GM18873 (cell line): Measurements from ENCODE around the gene SIK3.

Source experiments
- ATAC-seq: cut with Tn5 transposase; IDR thresholded peaks from one replicate; pipeline ENCODE4 v1.9.1; 2021; ENCODE audit warnings: mild to moderate bottlenecking, moderate library complexity, moderate number of reproducible peaks; ENCODE audit not compliant: unreplicated experiment, low FRiP score

SIK3 gene

DNA sequence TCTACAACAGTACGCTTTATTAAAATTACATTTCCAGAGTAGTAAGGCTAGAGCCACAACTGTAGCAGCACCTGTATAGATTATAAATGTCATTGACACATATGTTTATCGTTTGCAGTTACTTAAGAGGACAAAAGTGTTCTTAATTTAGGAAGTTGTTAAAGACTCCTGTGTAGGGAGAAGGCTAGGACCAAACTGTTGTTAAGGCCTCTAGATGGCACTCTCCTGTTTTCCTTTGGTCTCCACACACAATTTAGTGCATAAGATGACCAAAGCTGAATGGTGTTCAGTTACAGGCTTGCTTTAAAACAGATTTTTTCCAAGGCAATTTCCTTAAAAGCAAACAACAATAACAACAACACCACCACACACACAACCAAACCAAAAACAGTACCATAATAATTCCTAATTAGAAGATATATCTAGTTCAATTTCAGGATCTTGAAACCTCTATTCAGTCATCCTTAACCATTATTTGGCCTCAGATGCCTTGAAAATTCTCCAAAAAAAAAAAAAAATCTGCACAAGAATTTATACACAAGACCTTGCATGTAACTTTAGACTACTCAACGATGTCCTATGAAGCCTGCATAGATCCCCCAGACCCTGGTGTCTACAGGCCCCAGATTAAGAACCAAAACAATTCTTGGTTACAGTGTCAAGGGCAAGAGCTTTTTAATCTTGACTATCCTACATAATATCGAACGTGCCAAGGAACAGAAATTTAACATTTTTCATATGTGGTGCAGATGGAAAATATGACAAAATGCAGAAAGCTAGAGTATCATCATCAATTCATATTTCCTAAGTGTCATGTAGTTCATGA is 218.2 kb downstream of the SIK3 start:
- no peak for ATAC-seq

DNA sequence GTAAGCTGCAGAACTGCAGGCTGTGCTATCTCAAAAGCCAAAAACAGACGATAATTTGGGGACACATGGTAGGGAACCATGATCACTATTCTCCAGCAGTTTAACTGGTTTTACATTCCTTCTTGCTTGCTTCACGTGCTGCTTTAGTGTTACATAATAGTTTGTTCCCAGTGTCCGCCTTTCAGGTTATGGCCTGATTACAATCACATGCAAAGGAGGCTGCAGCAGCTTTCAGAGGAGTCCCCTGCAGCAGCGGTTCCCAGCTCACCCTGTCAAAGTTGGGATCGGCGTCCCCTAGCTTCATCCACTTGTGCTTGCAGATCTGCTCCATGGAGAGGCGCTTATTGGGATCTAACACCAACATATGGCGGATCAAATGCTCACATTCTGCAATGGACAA is 221.6 kb downstream of the SIK3 start:
- no peak for ATAC-seq

DNA sequence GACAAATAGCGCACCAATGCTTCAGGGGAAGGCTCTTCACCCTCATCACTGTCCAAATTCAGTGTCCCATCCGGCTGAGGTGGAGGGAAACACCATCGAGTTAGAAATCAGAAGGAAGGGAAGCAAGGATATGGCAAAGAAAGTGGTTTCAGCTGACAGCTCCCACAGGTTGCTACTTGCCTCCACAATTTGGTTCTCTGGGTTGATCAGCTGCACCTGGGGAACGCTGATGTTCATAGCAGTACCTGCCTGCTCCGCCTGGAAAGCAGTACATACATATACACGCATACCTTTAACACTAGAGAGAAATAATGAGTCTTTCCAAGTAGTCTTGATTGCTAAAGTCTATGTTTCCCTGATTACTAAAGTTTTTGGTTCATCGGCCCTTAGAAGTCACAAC is 223.0 kb downstream of the SIK3 start:
- no peak for ATAC-seq

DNA sequence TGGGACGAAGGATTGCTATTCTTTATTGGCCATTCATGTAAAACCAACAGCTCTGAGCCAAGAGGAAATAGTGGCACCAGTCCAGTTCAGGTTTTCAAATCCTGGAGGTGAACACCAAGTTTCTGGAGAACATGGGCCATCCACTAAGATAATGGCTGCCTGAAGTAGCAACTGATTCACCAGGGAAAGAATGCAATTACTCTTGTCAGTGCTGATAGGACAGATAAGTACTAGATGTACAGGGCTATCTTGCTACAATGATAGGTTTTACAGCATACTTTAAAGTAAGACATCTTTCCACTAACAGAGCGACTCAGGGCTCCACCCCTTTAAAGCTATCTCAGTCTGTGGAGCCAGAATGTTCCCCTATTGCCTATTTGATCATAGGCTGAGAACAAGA is 224.0 kb downstream of the SIK3 start:
- no peak for ATAC-seq

- ATAC-seq = no peak
Observed at GRCh38 chr11:116873381-116873780, 224.8 kb downstream of the SIK3 start.

DNA sequence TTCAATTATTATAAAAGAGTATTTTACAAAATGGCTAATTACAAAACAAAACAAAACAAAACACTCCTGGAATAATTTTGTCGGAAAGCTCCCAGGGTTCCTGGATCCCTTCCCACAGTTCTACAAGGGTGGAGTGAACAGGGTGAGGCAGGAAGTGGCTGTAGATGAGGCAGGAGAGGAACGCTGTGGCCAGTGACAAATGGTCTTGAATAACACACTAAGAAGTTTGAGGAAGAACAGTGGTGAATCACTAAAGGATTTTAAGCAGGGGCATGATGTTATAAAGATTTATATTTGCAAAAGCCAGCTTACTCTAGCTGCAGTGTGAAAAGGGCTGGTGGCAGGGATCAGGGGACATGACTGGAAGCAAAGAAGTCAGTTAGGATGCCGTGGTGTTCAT is 227.0 kb downstream of the SIK3 start:
- ATAC-seq = no peak

- ATAC-seq = no peak
Observed at GRCh38 chr11:116870054-116870453, 228.2 kb downstream of the SIK3 start.

DNA sequence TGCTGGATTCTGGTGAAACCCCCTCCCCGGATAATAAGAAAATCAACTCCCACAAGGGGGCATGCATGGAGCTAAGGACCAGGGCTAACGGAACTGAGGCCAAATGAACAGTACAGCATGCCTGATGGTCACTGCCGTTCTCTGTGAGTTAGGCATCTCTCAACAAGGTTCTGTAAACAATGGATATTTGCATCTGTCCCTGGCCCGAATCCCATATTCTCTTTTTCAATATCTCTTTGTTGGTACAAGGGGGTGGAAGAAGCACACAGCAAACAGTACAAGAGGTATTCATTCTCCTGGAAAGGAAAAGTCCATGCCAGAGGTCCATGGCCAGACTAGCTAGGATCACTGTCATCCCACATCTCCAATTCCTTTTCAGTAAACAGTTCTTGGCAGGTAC is 228.6 kb downstream of the SIK3 start:
- ATAC-seq = no peak

- no peak for ATAC-seq
Observed at GRCh38 chr11:116868066-116868465, 230.2 kb downstream of the SIK3 start.

DNA sequence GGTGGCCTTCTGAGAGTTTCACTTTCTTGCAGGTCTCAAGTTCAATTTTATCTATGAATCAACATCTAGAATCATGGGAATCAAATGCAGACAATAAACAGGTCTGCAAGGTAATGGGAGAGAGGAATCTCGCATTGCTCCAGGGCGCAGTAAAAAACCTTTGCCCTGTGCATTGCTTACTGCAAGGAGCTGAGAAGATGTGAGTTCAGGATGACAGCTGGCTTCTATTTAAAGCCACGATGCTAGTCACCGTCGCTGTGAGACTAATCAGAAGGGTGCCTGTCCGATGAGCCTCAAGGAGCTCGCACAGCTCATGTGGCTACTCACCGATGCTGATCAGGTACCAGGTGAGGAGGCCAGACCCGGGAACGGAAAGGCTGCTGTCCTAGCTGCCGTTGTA is 230.6 kb downstream of the SIK3 start:
- no peak for ATAC-seq

- no peak for ATAC-seq
Observed at GRCh38 chr11:116866804-116867455, 231.3 kb downstream of the SIK3 start.

GRCh38 chr11:116865696-116866095 is 232.5 kb downstream of the SIK3 start:
- ATAC-seq = no peak

- no peak for ATAC-seq
Observed at GRCh38 chr11:116864531-116864930, 233.7 kb downstream of the SIK3 start.

DNA sequence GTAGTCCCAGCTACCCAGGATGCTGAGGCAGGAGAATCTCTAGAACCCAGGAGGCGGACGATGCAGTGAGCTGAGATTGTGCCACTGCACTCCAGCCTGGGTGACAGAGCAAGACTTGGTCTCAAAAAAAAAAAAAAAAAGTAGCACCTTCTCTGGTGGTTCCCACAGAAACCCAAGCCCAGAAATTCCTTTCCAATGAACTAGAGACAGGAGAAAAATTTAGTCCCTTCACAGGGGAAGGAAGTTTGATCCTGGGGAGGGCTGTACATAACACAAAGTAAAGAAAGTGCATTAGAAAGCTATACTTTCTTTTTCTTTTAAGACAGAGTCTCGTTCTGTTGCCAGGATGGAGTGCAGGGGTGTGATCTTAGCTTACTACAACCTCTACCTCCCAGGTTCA is 235.3 kb downstream of the SIK3 start:
- no peak for ATAC-seq

GRCh38 chr11:116862185-116862584 is 236.0 kb downstream of the SIK3 start:
- ATAC-seq = no peak

DNA sequence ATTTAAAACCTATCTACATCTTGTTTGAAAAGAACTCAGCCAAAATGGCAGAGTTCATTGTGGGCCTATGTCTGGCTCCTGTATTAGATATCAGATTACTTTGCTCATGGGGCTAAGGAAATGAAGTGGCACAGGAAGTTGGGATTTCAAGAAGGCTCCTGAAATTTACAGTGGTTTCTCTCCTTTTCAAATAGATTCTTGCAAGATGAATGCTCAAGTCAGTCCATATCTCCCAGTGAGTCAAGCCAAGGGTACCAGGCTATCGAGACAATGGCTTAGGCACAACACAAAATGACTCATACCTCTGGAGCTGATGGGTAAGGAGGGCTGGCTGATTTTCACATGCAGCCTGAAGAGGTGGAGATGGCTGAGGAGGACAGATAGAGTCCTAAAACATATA is 236.7 kb downstream of the SIK3 start:
- ATAC-seq = no peak

DNA sequence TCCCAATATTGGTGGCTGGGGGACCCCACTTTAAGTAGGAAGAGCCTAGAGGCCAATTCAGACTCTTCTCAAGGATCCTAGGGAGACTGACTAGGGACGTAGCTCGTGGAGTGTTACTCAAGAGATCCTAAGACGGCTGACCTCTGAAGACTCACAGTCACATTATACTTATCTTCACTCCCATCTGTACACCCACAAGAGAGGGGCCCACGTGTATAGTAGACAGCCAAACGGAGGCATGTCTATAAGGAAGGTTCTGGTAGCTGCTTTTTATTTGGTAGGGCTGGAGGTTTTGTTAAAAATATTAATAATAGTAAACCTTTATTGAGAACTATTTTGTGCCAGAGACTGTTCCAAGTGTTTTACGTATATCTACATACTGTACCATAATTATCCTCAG is 237.9 kb downstream of the SIK3 start:
- ATAC-seq = no peak

DNA sequence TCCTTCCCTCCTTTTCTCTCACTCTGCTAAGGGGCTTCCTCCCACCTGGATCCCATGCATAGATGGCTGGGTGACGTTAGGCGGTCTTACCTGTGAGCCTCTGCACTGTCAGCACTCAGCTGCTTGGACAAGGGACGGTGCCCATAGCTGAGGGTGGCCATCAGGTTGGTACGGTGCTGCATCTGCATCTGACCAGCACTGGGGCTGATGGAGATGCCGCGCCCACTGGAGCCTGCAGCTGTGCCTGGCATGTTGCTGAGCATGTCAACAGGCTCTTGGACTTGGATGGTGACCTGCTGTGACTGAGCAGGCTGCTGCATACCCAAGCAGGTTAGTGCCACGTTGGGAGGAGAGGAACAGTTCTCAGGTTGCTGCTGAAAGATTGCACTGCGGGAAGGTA is 239.1 kb downstream of the SIK3 start:
- ATAC-seq = no peak

DNA sequence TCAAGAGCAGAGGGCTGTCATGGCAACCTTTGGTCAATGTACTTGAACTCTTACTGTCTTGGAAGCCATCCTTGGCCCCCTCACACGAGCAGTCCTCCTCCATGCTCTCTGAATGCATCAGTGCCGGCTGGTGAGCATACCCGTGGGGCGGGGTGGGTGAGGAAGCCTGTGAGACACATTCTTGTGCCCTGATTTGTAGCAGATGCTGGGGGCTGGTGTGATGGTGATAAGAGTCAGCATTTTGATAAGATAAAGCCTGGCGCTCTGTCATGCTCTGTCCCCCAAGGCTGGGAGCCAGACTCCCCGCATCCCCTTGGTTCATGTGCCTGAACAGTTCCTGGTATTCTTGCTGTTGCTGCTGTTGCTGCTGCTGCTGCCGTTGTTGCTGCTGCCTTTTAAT is 240.3 kb downstream of the SIK3 start:
- no peak for ATAC-seq

- no peak for ATAC-seq
Observed at GRCh38 chr11:116857316-116857715, 240.9 kb downstream of the SIK3 start.

DNA sequence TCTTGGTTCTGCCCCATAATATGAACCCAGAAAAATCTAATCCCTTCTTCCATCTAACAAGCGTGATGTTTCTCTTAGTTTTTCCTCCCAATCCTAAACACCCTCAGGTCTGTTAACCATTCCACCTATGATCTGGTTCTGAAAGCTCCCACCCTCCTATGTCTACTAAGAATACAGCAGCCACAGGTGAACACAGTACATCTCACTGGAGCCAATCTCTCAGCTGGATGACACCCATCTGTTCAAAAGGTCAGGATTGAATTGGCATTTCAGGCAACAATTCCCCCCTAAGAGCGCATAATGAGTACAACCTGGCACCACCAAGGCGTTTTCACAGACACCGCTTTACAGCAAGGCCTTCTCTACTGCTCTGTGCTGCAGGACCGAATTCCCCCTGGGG is 241.8 kb downstream of the SIK3 start:
- no peak for ATAC-seq

- no peak for ATAC-seq
Observed at GRCh38 chr11:116855413-116855812, 242.8 kb downstream of the SIK3 start.
